Naive thymus-derived CD4-positive, alpha-beta T cell (primary cell): ENCODE results near the gene GRB7. TPM values are rescaled to one million over a fixed set of nuclear protein-coding genes. Genes with fewer than 3 reads are reported as not detected.

Experiments
- ATAC-seq: fragments of 150-1000 bp; cut with Tn5 transposase; 2 replicates; pipeline ENCODE4 v1.10.0; 2021; ENCODE audit warnings: mild to moderate bottlenecking, moderate library complexity
- CTCF ChIA-PET: fragments of 350-600 bp; sonication (Branson Sonifier 250); formaldehyde crosslinking; loops from one replicate; lab custom pipeline; 2021; ENCODE audit warnings: antibody characterized with exemption; lab: Charles Lee
- POLR2A ChIA-PET: fragments of 350-600 bp; sonication (Branson Sonifier 250); formaldehyde crosslinking; loops from one replicate; lab custom pipeline; 2021; ENCODE audit warnings: antibody characterized with exemption, inconsistent platforms; lab: Charles Lee
- DNase-seq, 9 donors: peaks; one replicate each; pipeline versions ENCODE4 v3.0.0 to v3.0.0-alpha.2; 2020 to 2022; ENCODE audit warnings: mixed read lengths in 1 of 9
- H3K27ac ChIP-seq: one replicate; pipeline ENCODE4 v1.7.0; 2013; ENCODE audit warnings: mild to moderate bottlenecking, low read depth, low read length, moderate library complexity
- H3K27me3 ChIP-seq, 2 donors: one replicate each; pipeline ENCODE4 v1.7.0; 2013; ENCODE audit warnings: low read length in 2 of 2, mild to moderate bottlenecking in 2 of 2, moderate library complexity in 2 of 2; ENCODE audit not compliant: control insufficient read depth in 2 of 2, insufficient read depth in 2 of 2
- H3K36me3 ChIP-seq, 3 experiments: 1 replicate in 2 of 3; 2 replicates in 1 of 3; pipeline ENCODE4 v1.7.0; 2013; ENCODE audit warnings: low read length in 3 of 3, mild to moderate bottlenecking in 3 of 3, moderate library complexity in 1 of 3; ENCODE audit not compliant: insufficient read depth in 3 of 3, control insufficient read depth in 2 of 3
- H3K4me1 ChIP-seq, 2 donors: one replicate each; pipeline ENCODE4 v1.7.0; 2013; ENCODE audit warnings: low read length in 2 of 2, mild to moderate bottlenecking in 2 of 2, moderate library complexity in 1 of 2; ENCODE audit not compliant: control insufficient read depth in 2 of 2, insufficient read depth in 2 of 2
- H3K4me3 ChIP-seq: 2 replicates; pipeline ENCODE4 v1.7.0; 2013; ENCODE audit warnings: mild to moderate bottlenecking, low read length
- H3K9me3 ChIP-seq, 3 experiments: 1 replicate in 2 of 3; 2 replicates in 1 of 3; pipeline ENCODE4 v1.7.0; 2013; ENCODE audit warnings: low read length in 3 of 3; ENCODE audit not compliant: control insufficient read depth in 2 of 3
- H3K27ac Mint-ChIP-seq, 9 donors: one replicate each; pipeline ENCODE4 v1.8.0; 2020 to 2022; ENCODE audit warnings: mixed read lengths in 9 of 9, mild to moderate bottlenecking in 8 of 9, moderate library complexity in 5 of 9, inconsistent platforms in 2 of 9
- H3K27me3 Mint-ChIP-seq, 5 donors: one replicate each; pipeline ENCODE4 v1.8.0; 2021 to 2022; ENCODE audit warnings: mixed read lengths in 5 of 5, mild to moderate bottlenecking in 1 of 5
- H3K36me3 Mint-ChIP-seq, 5 donors: one replicate each; pipeline ENCODE4 v1.8.0; 2020 to 2022; ENCODE audit warnings: mixed read lengths in 5 of 5, mild to moderate bottlenecking in 3 of 5, inconsistent platforms in 1 of 5
- H3K4me1 Mint-ChIP-seq, 7 donors: one replicate each; pipeline ENCODE4 v1.8.0; 2020 to 2022; ENCODE audit warnings: mixed read lengths in 7 of 7, mild to moderate bottlenecking in 3 of 7, inconsistent platforms in 1 of 7
- H3K4me3 Mint-ChIP-seq, 10 donors: one replicate each; pipeline ENCODE4 v1.8.0; 2020 to 2022; ENCODE audit warnings: mild to moderate bottlenecking in 10 of 10, mixed read lengths in 10 of 10, moderate library complexity in 6 of 10, inconsistent platforms in 2 of 10
- H3K9me3 Mint-ChIP-seq, 11 donors: one replicate each; pipeline ENCODE4 v1.8.0; 2020 to 2022; ENCODE audit warnings: mixed read lengths in 11 of 11, mild to moderate bottlenecking in 4 of 11, inconsistent platforms in 1 of 11, moderate library complexity in 1 of 11
- intact Hi-C, 2 donors: fragments of 100-400 bp; cut with micrococcal nuclease; formaldehyde crosslinking; loops; one replicate each; pipeline ENCODE4 v1.15.1; 2023
- polyA plus RNA-seq, 2 donors: library from polyadenylated mRNA; unstranded; fragments of 300-500 nt; fragmentation: Illumina TruSeq; gene quantifications; one replicate each; pipeline ENCODE4 v1.2.3, GENCODE V29; 2021
- total RNA-seq, 6 experiments: library from RNA in 5 of 6; stranded (reverse) in 5 of 6; gene quantifications; 1 replicate in 5 of 6; 2 replicates in 1 of 6; pipeline ENCODE4 v1.2.3 and lab custom pipeline; 2021 to 2026

The GRB7 gene
- total and polyA plus RNA-seq, 7 experiments from 2014 or later, result 0.99 TPM; not detected in 6

DNA sequence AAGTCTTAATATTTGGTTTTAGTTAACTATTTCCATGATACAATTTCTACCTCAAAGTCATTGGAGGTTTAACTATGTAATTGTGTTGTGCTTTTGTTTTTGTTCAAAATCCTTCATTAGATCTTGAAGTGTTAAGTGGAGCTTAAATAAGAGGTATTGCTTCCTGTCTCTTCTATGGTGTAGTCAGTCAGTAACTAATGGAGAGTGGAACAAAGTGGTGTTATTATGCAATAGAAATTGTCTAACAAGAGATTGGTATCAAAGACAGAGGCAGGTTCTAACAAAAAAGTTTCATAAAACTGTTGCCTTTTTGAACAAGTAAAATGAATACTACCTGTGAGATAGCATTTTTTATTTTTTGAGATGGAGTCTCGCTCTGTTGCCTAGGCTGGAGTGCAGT, 45.2 kb downstream of the GRB7 start:
- Mint-ChIP-seq H3K4me3 (peak overlapping the region in 3 of 10 donors; percentile 6 to 42 (median 7)), H3K27me3 (no peaks in the 10 kb centered on the region), H3K4me1 (peaks cover 38 to 79% (median 67%) of the 10 kb centered on the region in 7 donors), H3K9me3 (peaks cover 0 to 6% (median 0%) of the 10 kb centered on the region in 11 donors), H3K27ac (peak overlapping the region in 8 of 9 donors; percentile 48 to 92 (median 62)), H3K36me3 (peaks cover 24 to 52% (median 35%) of the 10 kb centered on the region in 5 donors)
- intact Hi-C loops, result no loop called here
- Histone ChIP-seq H3K4me1 (peaks cover 32 to 49% of the 10 kb centered on the region in 2 donors), H3K9me3 (no peaks in the 10 kb centered on the region), H3K27me3 (no peaks in the 10 kb centered on the region), H3K4me3 (no peak overlapping the region), H3K27ac (no peak overlapping the region), H3K36me3 (peaks cover 0 to 13% (median 2%) of the 10 kb centered on the region in 3 experiments)
- ChIA-PET POLR2A (interaction anchor here (1.0 to 6.2 kb wide), 5 partner anchors 10 to 31 kb away, joined by 4 to 42 read pairs (median 11); no protein-coding TSS in a partner anchor), CTCF (interaction anchor here (1.0 to 2.3 kb wide), 4 partner anchors 12 to 156 kb away, joined by 3 to 7 read pairs (median 4); partner anchors contain the start of gene PPP1R1B)
- ATAC-seq (no peak), DNase-seq (no peak)

DNA sequence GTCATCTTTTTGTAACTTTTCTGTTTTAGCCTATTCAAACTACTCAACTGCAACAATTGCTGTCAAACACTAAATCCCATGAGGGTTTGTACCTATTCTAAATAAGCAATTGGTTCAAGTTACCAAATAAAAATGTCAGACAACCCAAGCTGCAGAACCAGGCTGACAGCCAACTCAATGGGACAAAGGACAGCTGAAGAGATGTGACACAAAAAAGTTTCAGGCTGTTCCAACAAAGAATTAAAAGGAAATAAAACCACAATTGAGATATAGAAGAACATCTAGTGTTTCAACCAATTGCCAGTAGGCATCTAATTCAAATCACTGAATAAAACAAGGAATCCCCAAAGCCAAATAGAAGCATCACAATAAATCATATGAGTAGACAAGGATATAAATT, 49.3 kb downstream of the GRB7 start:
- intact Hi-C loops, result no loop called here
- no peak overlapping the region for H3K27ac ChIP-seq
- H3K36me3 ChIP-seq, result peaks cover 0 to 22% (median 10%) of the 10 kb centered on the region in 3 experiments
- Mint-ChIP-seq H3K9me3 (peaks cover 0 to 6% (median 0%) of the 10 kb centered on the region in 11 donors), H3K4me1 (peaks cover 24 to 76% (median 57%) of the 10 kb centered on the region in 7 donors), H3K27me3 (no peaks in the 10 kb centered on the region), H3K36me3 (peaks cover 27 to 54% (median 46%) of the 10 kb centered on the region in 5 donors), H3K4me3 (no peak overlapping the region), H3K27ac (peak overlapping the region in 5 of 9 donors; percentile 4 to 78 (median 67))
- ATAC-seq (no peak), DNase-seq (no peak)
- H3K4me3 ChIP-seq, result no peak overlapping the region
- POLR2A ChIA-PET, result interaction anchor here (1.5 to 1.9 kb wide), 3 partner anchors 28 to 74 kb away, joined by 4 to 9 read pairs (median 5); no protein-coding TSS in a partner anchor
- CTCF ChIA-PET, result no interaction called here
- H3K4me1 ChIP-seq, result peaks cover 25 to 30% of the 10 kb centered on the region in 2 donors
- H3K9me3 ChIP-seq, result no peaks in the 10 kb centered on the region
- no peaks in the 10 kb centered on the region for H3K27me3 ChIP-seq

DNA sequence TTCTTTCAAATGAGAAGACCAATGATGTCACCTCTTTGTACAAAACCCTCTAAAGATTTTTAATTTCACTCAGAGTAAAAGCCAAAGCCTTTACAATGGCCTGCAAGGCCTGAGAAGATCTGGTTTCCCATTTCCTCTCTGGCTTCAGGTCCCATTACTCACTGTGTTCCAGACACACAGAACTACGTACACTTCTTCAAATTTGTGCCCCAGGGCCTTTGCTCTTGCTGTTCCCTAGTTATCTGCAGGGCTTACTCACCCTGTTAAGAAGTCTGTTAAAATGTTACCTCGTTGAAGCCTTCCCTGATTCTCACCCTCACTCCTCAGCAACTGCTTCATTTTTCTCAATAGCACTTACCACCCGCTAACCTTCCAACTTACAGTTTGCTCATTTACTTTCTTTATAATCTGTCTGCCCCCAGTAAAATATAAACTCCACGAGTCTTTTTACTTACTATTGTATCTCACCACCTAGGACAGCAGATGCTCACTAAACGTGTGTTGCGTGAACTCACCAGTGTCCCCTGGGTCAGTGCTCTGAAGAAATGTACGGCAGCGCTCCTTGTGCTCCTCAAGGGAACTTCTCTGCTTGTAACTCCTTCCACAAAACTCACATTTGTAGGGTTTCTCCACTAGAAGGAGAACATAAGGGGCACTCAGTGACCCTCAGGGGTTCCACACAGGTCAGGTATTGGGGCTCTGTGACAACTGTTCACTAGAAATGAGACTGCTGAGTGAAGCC, 50.2 kb downstream of the GRB7 start:
- Mint-ChIP-seq H3K9me3 (peaks cover 0 to 6% (median 0%) of the 10 kb centered on the region in 11 donors), H3K27ac (peak overlapping the region in 8 of 9 donors; percentile 4 to 78 (median 59)), H3K36me3 (peaks cover 28 to 49% (median 43%) of the 10 kb centered on the region in 5 donors), H3K4me3 (no peak overlapping the region), H3K27me3 (no peaks in the 10 kb centered on the region), H3K4me1 (peaks cover 25 to 76% (median 57%) of the 10 kb centered on the region in 7 donors)
- no peak overlapping the region for H3K27ac ChIP-seq
- H3K36me3 ChIP-seq, result peaks cover 0 to 22% (median 10%) of the 10 kb centered on the region in 3 experiments
- no peaks in the 10 kb centered on the region for H3K9me3 ChIP-seq
- ChIA-PET POLR2A (interaction anchor here (0.9 to 7.7 kb wide), 5 partner anchors 12 to 33 kb away, joined by 3 to 48 read pairs (median 5); no protein-coding TSS in a partner anchor), CTCF (interaction anchor here (0.6 kb wide), 1 partner anchor 23 kb away, joined by 3 read pairs; no protein-coding TSS in a partner anchor)
- ATAC-seq (no peak), DNase-seq (no peak)
- H3K27me3 ChIP-seq, result no peaks in the 10 kb centered on the region
- peaks cover 28 to 30% of the 10 kb centered on the region in 2 donors for H3K4me1 ChIP-seq
- intact Hi-C loops, result no loop called here
- no peak overlapping the region for H3K4me3 ChIP-seq

DNA sequence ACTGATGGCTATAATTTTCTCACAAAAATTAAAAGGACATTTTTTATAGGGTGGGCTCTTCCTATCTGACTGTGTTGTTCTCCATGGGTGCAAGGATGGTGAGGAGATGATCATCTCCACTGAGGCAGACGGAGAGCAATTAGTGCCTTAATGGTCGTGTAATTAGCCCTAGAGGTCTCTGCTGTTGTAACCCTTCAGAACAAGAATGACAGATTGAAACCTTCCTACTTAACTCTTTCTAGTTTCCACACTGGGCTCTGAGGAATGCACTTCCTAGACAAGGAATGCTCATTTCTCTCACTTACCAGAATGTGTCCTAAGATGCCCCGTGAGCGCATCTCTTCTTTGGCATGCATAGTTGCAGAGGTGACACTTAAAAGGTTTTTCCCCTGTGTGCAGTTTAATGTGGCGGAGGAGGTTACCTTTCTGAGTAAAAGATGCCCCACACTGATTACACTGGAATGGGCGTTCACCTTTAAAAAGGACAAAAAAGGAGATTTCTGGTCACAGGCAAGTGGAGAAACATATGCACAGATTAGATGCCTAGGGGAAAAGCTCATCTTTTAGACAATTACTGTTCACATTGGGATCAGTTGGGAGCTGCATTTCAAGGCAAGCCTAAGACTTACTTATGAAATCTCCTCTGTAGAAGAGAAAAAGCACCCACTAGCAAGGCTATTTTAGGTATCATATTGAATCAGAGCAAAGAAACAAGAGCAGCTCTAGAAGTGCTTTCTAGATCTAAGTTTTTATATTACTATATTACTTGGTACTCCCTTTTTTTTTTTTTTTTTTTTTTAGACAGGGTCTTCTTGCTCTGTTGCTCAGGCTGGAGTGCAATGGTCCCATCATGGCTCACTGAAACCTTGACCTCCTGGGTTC, 53.6 kb downstream of the GRB7 start:
- Mint-ChIP-seq H3K4me1 (peaks cover 45 to 78% (median 71%) of the 10 kb centered on the region in 7 donors), H3K36me3 (peaks cover 13 to 39% (median 30%) of the 10 kb centered on the region in 5 donors), H3K27me3 (no peaks in the 10 kb centered on the region), H3K27ac (peak overlapping the region; percentile 70 to 96 (median 94)), H3K4me3 (peak overlapping the region; percentile 63 to 82 (median 72)), H3K9me3 (peaks cover 0 to 6% (median 0%) of the 10 kb centered on the region in 11 donors)
- Histone ChIP-seq H3K4me1 (peaks cover 50 to 51% of the 10 kb centered on the region in 2 donors), H3K9me3 (no peaks in the 10 kb centered on the region), H3K27me3 (no peaks in the 10 kb centered on the region), H3K27ac (peak overlapping the region; percentile 65), H3K4me3 (peak overlapping the region; percentile 8), H3K36me3 (peaks cover 0 to 17% (median 10%) of the 10 kb centered on the region in 3 experiments)
- DNase-seq (peak in 6 of 9 donors; percentile 31 to 56 (median 42)), ATAC-seq (peak; percentile 75)
- CTCF ChIA-PET, result interaction anchor here (0.8 kb wide), 1 partner anchor 17 kb away, joined by 4 read pairs; no protein-coding TSS in a partner anchor
- intact Hi-C loops, result loop anchor here (1.0 to 5.0 kb wide), 4 partner anchors 9 to 71 kb away; partner anchors contain the start of gene IKZF3 (in 1 of the 2)
- POLR2A ChIA-PET, result interaction anchor here (0.6 to 7.7 kb wide), 16 partner anchors 10 to 267 kb away, joined by 3 to 48 read pairs (median 6); partner anchors contain the start of genes IKZF3 and PGAP3

DNA sequence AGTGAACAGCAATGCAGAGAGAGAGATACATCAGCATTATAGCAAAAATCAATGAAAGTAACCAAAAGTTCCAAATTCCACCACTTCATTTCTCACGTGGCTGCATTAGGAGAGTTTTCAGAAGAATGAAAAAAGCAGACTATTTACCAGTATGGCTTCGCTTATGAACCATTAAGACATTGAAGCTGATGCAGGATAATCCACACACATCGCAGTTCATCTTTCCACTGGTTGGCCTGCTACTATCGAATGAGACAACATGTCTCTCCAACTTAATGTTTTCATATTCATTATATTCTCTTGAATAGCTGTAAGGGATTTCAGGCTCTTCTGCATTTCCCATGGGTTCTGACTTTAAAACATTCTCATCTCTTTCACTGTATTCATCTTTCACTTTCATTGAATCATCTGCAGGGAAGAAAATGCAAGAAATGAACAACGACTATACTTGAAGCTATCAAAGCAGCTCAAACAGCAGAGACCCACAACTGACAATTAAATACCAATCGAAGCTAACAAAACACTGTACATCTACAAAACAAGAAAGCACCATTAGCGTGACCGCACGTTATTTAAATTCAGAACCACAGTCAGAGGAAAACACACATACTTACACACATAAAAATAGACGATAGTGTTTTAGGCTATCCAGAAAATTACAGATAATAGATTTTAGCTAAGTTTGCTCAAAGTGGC, 54.9 kb downstream of the GRB7 start:
- ATAC-seq (no peak), DNase-seq (no peak)
- Mint-ChIP-seq H3K27ac (peak overlapping the region; percentile 80 to 96 (median 93)), H3K4me3 (peak overlapping the region in 9 of 10 donors; percentile 70 to 82 (median 80)), H3K4me1 (peaks cover 39 to 76% (median 71%) of the 10 kb centered on the region in 7 donors), H3K36me3 (peaks cover 13 to 35% (median 30%) of the 10 kb centered on the region in 5 donors), H3K9me3 (peaks cover 0 to 4% (median 0%) of the 10 kb centered on the region in 11 donors), H3K27me3 (no peaks in the 10 kb centered on the region)
- ChIA-PET CTCF (interaction anchor here (0.6 to 2.1 kb wide), 9 partner anchors 16 to 170 kb away, joined by 3 to 10 read pairs (median 5); no protein-coding TSS in a partner anchor), POLR2A (interaction anchor here (0.9 to 7.7 kb wide), 18 partner anchors 8 to 348 kb away, joined by 3 to 48 read pairs (median 6); partner anchors contain the start of genes CASC3, IKZF3 and PGAP3)
- peak overlapping the region; percentile 2 for H3K4me3 ChIP-seq
- H3K27me3 ChIP-seq, result no peaks in the 10 kb centered on the region
- H3K4me1 ChIP-seq, result peaks cover 50 to 51% of the 10 kb centered on the region in 2 donors
- H3K27ac ChIP-seq, result peak overlapping the region; percentile 65
- no peaks in the 10 kb centered on the region for H3K9me3 ChIP-seq
- intact Hi-C loops, result loop anchor here (1.0 to 5.0 kb wide), 4 partner anchors 14 to 70 kb away; partner anchors contain the start of gene IKZF3 (in 1 of the 2)
- H3K36me3 ChIP-seq, result peaks cover 0 to 12% (median 10%) of the 10 kb centered on the region in 3 experiments
